NOMO-1 treated with dmso at 0.1 percent for 144 hours (cell line): Measurements from ENCODE around the gene PCDH11X.
"Not testable (repeated sequence)": the region's sequence is repeated elsewhere in the genome, so short reads cannot be mapped to it uniquely, and the experiment has no call there.

Experiments
- DNase-seq: peaks from one replicate; lab custom pipeline; 2025; ENCODE audit not compliant: unreplicated experiment; lab: John Stamatoyannopoulos, UW

PCDH11X gene, protein sequence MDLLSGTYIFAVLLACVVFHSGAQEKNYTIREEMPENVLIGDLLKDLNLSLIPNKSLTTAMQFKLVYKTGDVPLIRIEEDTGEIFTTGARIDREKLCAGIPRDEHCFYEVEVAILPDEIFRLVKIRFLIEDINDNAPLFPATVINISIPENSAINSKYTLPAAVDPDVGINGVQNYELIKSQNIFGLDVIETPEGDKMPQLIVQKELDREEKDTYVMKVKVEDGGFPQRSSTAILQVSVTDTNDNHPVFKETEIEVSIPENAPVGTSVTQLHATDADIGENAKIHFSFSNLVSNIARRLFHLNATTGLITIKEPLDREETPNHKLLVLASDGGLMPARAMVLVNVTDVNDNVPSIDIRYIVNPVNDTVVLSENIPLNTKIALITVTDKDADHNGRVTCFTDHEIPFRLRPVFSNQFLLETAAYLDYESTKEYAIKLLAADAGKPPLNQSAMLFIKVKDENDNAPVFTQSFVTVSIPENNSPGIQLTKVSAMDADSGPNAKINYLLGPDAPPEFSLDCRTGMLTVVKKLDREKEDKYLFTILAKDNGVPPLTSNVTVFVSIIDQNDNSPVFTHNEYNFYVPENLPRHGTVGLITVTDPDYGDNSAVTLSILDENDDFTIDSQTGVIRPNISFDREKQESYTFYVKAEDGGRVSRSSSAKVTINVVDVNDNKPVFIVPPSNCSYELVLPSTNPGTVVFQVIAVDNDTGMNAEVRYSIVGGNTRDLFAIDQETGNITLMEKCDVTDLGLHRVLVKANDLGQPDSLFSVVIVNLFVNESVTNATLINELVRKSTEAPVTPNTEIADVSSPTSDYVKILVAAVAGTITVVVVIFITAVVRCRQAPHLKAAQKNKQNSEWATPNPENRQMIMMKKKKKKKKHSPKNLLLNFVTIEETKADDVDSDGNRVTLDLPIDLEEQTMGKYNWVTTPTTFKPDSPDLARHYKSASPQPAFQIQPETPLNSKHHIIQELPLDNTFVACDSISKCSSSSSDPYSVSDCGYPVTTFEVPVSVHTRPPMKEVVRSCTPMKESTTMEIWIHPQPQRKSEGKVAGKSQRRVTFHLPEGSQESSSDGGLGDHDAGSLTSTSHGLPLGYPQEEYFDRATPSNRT (N-terminal part only)

DNA sequence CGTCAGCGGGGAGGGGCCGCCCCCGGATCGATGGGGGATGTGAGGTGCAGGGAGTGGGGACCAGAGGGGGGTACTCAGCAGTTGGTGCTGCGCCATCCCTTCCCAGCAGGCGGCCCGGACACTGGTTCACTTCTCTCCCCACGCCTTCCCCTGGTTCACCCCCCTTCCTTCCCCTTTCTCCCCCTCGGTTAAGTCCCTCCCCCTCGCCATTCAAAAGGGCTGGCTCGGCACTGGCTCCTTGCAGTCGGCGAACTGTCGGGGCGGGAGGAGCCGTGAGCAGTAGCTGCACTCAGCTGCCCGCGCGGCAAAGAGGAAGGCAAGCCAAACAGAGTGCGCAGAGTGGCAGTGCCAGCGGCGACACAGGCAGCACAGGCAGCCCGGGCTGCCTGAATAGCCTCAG lies at the start of gene PCDH11X:
TSS of gene PCDH11X (plus strand) at position 241 of the 400 bp plus-strand sequence. CDS start 56,130 bp downstream, outside the sequence.
- not testable (repeated sequence) for DNase-seq

DNA sequence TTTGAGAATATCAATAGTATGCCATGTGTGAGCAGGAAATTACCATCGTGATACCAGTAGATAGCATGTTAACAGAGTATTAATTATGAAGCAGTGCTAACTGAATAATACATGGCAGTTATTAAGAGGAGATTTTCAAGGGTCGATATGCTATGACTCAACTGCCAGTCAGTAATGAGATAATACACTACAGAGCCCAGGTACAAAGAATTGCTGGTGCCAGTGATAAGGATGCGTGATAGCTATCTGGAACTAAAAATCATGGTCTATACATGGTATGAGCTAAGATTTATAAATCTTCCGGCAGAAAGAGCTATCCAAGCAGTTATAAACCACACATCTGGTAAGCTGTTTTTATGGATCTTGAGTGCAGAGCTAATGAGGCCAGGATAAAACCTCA lies 31.7 kb upstream of the PCDH11X start:
- not testable (repeated sequence) for DNase-seq

DNA sequence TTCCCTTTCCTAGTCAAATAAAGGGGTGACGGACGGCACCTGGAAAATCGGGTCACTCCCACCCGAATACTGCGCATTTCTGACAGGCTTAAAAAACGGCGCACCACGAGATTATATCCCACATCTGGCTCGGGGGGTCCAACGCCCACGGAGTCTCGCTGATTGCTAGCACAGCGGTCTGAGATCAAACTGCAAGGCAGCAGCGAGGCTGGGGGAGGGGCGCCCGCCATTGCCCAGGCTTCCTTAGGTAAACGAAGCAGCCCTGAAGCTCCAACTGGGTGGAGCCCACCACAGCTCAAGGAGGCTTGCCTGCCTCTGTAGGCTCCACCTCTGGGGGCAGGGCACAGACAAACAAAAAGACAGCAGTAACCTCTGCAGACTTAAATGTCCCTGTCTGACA lies 26.2 kb upstream of the PCDH11X start:
- DNase-seq: not testable (repeated sequence)

DNA sequence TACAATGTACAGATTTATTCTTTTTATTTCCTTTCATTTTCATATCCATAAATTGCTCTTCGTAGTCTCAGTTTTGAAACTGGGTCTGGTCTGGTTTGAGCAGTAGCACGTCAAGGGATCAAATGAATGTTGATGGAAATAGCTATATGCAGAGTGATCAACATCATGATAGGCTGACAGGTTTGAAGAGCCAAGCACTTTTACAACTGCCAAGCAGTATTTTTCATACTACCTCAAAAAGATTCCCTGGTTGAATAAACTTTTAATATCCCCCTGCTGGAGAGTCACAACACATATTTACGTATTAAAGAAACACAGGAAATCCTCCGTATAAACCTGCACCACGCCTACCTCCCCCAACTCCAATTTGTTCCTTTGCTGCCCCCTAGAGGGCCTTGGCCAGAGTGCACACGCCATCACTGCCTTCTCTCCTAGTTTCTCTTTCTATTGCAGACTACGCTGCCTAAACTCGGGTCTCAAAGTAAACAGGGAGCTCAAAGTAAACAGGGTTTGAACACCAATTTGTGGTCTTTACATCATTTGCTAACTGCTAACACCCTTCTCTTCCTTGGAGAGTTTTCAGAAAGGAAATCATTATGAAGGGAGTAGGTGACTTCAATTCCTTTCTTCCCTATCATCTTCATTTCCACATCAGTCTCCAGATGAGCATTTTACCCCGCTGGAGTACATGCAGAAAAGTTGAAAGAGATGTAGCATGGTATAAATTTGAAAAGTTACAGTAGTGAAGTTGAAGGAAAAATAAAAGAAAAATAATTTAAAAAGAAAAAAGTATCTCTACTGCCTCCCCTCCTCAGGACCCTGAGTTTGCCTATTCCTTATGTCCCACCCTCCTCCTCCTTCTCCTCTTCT lies 8.3 kb upstream of the PCDH11X start:
- DNase-seq: not testable (repeated sequence)

DNA sequence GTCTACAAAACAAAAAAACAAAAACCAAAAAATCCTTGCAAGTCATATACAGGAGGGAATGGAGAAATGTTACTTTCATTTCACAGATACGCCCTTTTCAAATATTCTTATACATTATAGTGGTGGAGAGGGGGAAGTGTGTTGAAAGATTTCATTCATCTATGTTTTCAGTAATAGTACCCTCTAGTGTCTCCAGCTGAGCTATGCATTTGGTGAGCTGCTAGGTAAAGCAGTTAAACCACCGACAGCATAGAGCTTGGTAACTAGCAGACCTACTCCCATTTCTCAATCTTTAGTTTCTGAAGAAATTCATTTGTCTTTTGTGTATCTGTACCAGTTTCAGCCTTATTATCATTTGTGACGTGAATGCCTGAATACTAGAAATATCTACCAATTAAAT lies 5.2 kb upstream of the PCDH11X start:
- not testable (repeated sequence) for DNase-seq

DNA sequence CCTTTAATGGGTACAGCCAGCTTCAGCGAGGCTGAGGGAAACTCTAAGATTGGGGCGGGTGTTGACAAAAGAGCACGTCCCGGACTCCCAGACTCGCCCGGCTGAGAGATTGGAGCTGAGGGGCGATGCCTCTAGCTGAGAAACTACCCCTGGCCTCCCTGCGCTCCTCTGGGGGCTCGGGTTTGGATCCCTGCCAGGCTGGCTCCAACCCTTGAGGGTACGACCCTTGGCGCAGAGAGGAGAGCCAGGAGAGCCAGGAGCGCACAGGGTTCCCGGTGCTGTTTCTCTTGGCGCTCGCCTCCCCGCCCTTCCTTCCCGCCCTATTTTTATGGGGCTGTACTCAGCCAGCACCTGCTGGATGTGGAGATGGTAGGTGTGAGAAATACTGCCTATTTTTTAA lies 833 bp downstream of the PCDH11X start:
- not testable (repeated sequence) for DNase-seq

DNA sequence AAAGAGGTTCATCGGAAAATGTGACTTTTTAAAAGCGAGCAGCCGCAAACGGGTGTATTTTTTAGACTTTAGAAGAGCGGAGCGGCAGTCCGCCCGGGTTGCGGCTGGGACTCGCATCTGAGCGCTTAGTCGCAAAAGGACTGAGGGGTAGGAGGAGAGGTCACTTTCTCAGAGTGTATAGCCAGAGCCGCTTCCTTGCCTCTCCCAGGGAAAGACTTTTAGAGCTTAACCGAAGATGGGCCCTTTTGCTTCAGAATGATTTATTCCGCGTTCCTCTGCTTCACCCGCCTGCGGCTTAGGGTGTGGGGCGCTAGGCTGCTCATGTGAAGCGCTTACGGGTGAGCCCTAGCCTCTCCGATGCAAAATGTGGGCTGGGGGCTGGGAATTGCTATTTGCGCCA lies 1.5 kb downstream of the PCDH11X start:
- DNase-seq: not testable (repeated sequence)

DNA sequence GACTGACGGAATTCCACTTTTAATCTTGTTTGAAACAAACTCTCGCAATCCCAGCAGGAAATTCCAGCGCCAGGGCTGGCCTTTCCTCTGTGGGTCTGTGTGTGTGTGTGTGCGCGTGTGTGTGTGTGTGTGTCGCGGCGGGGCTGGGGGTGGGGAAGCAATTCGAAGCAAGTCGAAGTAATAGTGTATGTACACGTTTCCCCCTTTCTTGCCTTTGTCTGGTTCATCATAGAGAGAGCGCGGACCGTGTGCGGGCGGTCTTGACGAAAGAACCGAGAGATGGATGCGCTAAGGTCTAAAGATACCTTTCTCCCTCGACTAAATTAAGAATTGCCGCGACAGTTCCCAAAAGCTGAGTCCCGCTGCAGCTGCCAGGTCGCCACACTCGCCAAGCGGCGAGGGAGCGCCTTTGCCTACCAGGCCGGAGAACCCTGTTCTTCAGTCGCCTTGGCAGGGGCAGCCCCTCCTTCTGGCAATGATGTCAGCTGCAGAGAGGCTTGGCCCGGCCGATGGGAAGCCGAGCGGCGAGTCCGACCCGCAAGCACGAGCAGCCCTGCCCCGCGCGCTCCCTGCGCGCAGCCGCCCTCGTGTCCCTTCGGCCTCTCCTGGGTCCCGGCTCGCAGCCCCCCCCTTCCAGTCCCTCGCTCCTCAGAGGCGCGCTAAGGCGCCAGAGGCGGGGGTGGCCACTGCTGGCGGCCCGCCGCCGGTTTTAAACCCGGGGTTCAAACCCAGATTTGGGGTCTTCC lies 2.6 kb downstream of the PCDH11X start:
- not testable (repeated sequence) for DNase-seq

DNA sequence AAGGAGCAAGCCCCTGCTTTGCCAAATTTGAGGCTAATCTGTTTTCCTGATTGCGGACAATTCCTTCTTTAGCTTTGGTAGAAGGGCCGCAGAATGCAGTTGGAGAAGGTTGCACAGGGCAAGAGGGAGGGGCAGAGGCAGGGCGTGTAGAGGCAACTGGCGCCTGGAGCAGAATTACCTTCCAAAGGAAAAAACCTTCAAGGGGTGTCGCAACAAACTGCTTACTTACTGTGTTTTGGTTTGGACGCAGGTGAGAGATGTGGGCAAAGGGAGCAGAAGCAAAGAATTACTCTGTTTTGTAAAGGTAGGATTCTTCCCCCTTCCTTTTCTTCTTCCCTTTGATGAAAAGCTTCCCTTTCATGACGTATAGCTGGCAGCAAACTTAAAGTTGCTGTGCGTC lies 3.6 kb downstream of the PCDH11X start:
- DNase-seq: not testable (repeated sequence)

DNA sequence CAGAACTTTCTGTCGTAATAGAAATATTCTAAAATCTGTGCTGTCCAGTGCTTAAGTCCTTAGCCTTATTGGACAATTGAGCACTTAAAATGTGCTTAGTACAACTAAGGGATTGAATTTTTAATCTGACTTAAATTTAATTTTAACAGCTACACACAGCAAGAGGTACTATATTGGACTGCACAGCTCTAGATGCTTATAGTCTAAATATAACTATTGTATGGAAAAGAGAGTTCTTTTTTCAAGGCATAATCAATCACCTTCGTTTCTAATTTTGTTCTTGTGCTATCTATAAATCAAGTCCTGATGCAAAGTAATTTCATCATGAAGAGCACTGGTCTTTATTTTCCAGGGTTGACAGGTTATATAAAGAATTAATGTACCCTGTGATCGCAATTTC lies 38.4 kb downstream of the PCDH11X start:
- not testable (repeated sequence) for DNase-seq

DNA sequence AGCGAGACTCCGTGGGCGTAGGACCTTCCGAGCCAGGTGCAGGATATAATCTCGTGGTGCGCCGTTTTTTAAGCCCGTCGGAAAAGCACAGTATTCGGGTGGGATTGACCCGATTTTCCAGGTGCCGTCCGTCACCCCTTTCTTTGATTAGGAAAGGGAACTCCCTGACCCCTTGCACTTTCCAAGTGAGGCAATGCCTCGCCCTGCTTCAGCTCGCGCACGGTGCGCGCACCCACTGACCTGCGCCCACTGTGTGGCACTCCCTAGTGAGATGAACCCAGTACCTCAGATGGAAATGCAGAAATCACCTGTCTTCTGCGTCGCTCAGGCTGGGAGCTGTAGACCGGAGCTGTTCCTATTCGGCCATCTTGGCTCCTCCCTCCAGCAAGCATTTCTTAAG lies 46.1 kb downstream of the PCDH11X start:
- DNase-seq: not testable (repeated sequence)
